Heart left ventricle (tissue), 16 donors: Measurements from ENCODE around the gene RELT. TPM values are rescaled to one million over a fixed set of nuclear protein-coding genes. Genes with fewer than 3 reads are reported as not detected.

Experiments used
- ATAC-seq, 4 donors: fragments of 200-7000 bp; cut with Tn5 transposase; one replicate each; pipeline ENCODE4 v1.9.1; 2020 to 2022; ENCODE audit warnings: moderate library complexity in 4 of 4, mild to moderate bottlenecking in 3 of 4, moderate number of reproducible peaks in 1 of 4
- DNase-seq, 5 donors: peaks; one replicate each; pipeline ENCODE4 v3.0.0-alpha.2; 2020
- H3K27ac ChIP-seq, 12 donors: fragments of 200-600 bp; sonication (generic) in 4 of 12; one replicate each; pipeline versions ENCODE4 v1.5.0 to v1.8.0; 2016 to 2022; ENCODE audit warnings: mild to moderate bottlenecking in 2 of 12
- H3K27me3 ChIP-seq, 9 donors: fragments of 200-600 bp; sonication (generic) in 2 of 9; one replicate each; pipeline versions ENCODE4 v1.5.1 to v1.8.0; 2016 to 2022; ENCODE audit warnings: mild to moderate bottlenecking in 3 of 9
- H3K36me3 ChIP-seq, 9 donors: fragments of 200-600 bp; sonication (generic) in 2 of 9; one replicate each; pipeline versions ENCODE4 v1.5.0 to v1.8.0; 2018 to 2022; ENCODE audit warnings: mild to moderate bottlenecking in 2 of 9
- H3K4me1 ChIP-seq, 12 donors: fragments of 200-600 bp; sonication (generic) in 4 of 12; one replicate each; pipeline versions ENCODE4 v1.5.0 to v1.8.0; 2016 to 2022; ENCODE audit warnings: mild to moderate bottlenecking in 3 of 12
- H3K4me3 ChIP-seq, 12 donors: fragments of 200-600 bp; sonication (generic) in 4 of 12; one replicate each; pipeline versions ENCODE4 v1.5.0 to v1.8.0; 2017 to 2022; ENCODE audit warnings: mild to moderate bottlenecking in 9 of 12, moderate library complexity in 4 of 12
- H3K9me3 ChIP-seq, 12 donors: fragments of 200-600 bp; sonication (generic) in 4 of 12; one replicate each; pipeline versions ENCODE4 v1.5.0 to v1.8.0; 2016 to 2022; ENCODE audit warnings: mild to moderate bottlenecking in 1 of 12
- POLR2A ChIP-seq, 2 donors: fragments of 450-650 bp; IDR thresholded peaks; one replicate each; pipeline ENCODE4 v1.6.1; 2017; ENCODE audit warnings: antibody characterized with exemption in 2 of 2, mild to moderate bottlenecking in 2 of 2, moderate library complexity in 2 of 2
- WGBS, 4 donors: extraction: QIAGEN DNeasy Blood & Tissue Kit in 2 of 4; methylation state at CpG; one replicate each; pipeline versions ENCODE4 v1.1.5 to v1.1.7; 2013 to 2018; 5-methylcytosine and 5-hydroxymethylcytosine counted together
- intact Hi-C, 10 donors: fragments of 100-400 bp; cut with DNase I; formaldehyde crosslinking; loops; one replicate each; pipeline versions ENCODE4 v1.11.1 to v1.14.2; 2022
- polyA plus RNA-seq, 2 donors: library from polyadenylated mRNA; stranded (reverse); fragments of 200-250 nt; gene quantifications; one replicate each; pipeline ENCODE4 v1.2.3, GENCODE V29; 2013
- total RNA-seq, 9 donors: library from RNA; depleted of rRNA in 2 of 9; stranded (reverse); fragments of >200 nt in 2 of 9; fragmentation: NEBNext Ultra II Directional in 3 of 9; extraction: Animal tissue kit (Norgen Biotek cat#: 25700) in 3 of 9; gene quantifications; one replicate each; pipeline versions ENCODE4 v1.1.0 to v1.2.4, GENCODE V29; 2016 to 2023
- TF ChIP-seq, protein P1 (sequence below), 12 donors: fragments of 200-600 bp; sonication (generic) in 4 of 12; IDR thresholded peaks; one replicate each; pipeline versions ENCODE4 v1.5.0 to v1.8.0; 2018 to 2022; ENCODE audit warnings: antibody characterized with exemption in 12 of 12, mild to moderate bottlenecking in 5 of 12
- donor health status: ischemic (EF 13 %, LVEDD 7.1; RV severe dilation, severe dysfunction).
- donor health status: healthy with polysubstance abuse.
- donor health status: DM: no; HTN: yes; CAD: no.
- donor health status: DM: no; HTN: no; CAD: no.
- donor health status: ischemic (EF 25% LVEDD 6.9; RV normal size, moderate dysfunction).
- donor health status: ischemic (EF 25% LVEDD 5.7; RV mildly dilated, moderate dysfunction).
- donor health status: healthy.
- donor health status: DM: yes; HTN: yes; CAD: no.
- donor health status: ischemic (EF 35%, LVEDD 5.7; RV mildly dilated, moderate dysfunction).
- donor health status: nonischemic (EF 11% LVEDD 7.7; RV severe dilation, severe dysfunction).
- donor health status: DM: yes; HTN: yes; CAD: no.
- donor health status: PGD.
- donor health status: ischemic (EF 29% LVEDD 5.4; RV normal size, mild dysfunction).
- donor health status: nonischemic (EF 23%, LVEDD 6.1; RV moderate dilation, normal function).

Gene RELT
- total and polyA plus RNA-seq, 11 donors: 1.0 to 13.9 (median 2.6) TPM

DNA sequence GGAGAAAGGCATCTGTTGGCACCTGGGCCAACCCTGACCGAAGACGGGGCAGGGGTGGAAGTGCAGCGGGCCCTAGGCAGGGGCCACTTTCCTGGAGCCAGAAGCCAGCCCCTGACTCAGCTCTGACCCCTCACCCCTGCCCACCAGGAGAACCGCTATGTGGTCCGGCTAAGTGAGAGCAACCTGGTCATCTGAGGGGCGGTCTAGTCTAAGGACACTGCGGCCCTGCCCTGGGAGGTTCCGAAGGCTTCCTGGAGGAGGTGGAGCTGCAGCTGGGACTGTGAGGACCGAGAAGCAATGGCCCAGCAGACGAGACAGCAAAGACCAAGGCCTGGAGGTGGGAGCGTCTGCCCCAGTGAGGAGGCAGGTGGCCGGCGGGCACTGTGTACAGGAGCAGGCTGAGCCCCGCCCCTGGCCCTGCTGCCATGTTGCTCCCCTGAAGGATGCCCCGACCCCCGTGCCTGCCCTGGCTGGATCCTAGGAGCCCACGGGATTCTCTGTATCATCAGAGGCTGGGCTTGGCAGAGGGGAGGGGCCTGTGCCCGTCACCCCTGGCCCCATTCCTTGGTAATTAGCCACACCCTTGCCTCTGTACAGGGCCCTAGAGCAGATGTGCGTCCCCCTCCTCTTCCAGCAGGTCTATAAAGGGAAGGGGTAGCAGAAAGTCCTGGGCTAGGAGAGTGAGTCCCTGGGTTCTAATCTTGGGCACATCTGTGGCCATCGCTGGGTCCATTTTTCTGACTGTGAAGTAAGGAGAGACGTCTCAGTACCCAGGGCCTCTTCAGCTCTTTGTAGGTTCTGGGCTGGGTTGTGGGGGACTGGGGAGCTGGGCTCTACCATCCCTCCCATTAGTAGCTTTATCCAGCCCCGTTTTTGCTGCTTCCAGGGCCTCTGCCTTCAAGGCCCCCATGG is 19.4 kb downstream of the RELT start:
- Histone ChIP-seq H3K9me3 (no peaks in the 10 kb centered on the region), H3K36me3 (peaks cover 0 to 81% (median 0%) of the 10 kb centered on the region in 9 donors), H3K27ac (no peak overlapping the region), H3K27me3 (no peaks in the 10 kb centered on the region), H3K4me3 (no peak overlapping the region), H3K4me1 (peaks cover 0 to 41% (median 17%) of the 10 kb centered on the region in 12 donors)
- no peak for TF ChIP-seq POLR2A (IDR thresholded peaks at IDR 0.05)
- TF ChIP-seq, protein P1, sequence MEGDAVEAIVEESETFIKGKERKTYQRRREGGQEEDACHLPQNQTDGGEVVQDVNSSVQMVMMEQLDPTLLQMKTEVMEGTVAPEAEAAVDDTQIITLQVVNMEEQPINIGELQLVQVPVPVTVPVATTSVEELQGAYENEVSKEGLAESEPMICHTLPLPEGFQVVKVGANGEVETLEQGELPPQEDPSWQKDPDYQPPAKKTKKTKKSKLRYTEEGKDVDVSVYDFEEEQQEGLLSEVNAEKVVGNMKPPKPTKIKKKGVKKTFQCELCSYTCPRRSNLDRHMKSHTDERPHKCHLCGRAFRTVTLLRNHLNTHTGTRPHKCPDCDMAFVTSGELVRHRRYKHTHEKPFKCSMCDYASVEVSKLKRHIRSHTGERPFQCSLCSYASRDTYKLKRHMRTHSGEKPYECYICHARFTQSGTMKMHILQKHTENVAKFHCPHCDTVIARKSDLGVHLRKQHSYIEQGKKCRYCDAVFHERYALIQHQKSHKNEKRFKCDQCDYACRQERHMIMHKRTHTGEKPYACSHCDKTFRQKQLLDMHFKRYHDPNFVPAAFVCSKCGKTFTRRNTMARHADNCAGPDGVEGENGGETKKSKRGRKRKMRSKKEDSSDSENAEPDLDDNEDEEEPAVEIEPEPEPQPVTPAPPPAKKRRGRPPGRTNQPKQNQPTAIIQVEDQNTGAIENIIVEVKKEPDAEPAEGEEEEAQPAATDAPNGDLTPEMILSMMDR (IDR thresholded peaks at IDR 0.05): no peak
- 90 to 98% (median 91%) methylated on average over 13 to 22 of the region's 22 CpGs for WGBS, 4 donors
- intact Hi-C loops: loop anchor here in 2 of 10 donors (2.0 to 5.0 kb wide), 2 partner anchors 88 to 99 kb away; partner anchors contain the start of gene ARHGEF17 (in 1 of the 2)
- DNase-seq (peak in 2 of 5 donors; percentile 25 to 58), ATAC-seq (no peak)

- Histone ChIP-seq H3K27me3 (no peaks in the 10 kb centered on the region), H3K36me3 (peaks cover 0 to 72% (median 0%) of the 10 kb centered on the region in 9 donors), H3K9me3 (no peaks in the 10 kb centered on the region), H3K4me3 (no peak overlapping the region), H3K4me1 (peaks cover 0 to 41% (median 17%) of the 10 kb centered on the region in 12 donors), H3K27ac (no peak overlapping the region)
- DNase-seq (no peak), ATAC-seq (no peak)
- intact Hi-C loops: loop anchor here in 1 of 10 donors (5.0 kb wide), 1 partner anchor 89 kb away; the partner anchor contains the start of gene ARHGEF17
- WGBS, 4 donors: 86 to 91% (median 88%) methylated on average over 6 of the region's 6 CpGs
- TF ChIP-seq, protein P1 (IDR thresholded peaks at IDR 0.05): no peak
- TF ChIP-seq POLR2A (IDR thresholded peaks at IDR 0.05): no peak
These were observed 20.2 kb downstream of the RELT start for GRCh38 chr11:73396251-73396930.

GRCh38 chr11:73396985-73397384 is 20.8 kb downstream of the RELT start:
- TF ChIP-seq POLR2A (IDR thresholded peaks at IDR 0.05): no peak
- TF ChIP-seq, protein P1 (IDR thresholded peaks at IDR 0.05): no peak
- intact Hi-C loops: loop anchor here in 1 of 10 donors (5.0 kb wide), 1 partner anchor 90 kb away; the partner anchor contains the start of gene ARHGEF17
- no peak overlapping the region for H3K27ac ChIP-seq
- DNase-seq (no peak), ATAC-seq (peak in 1 of 4 donors; percentile 18)
- H3K9me3 ChIP-seq: no peaks in the 10 kb centered on the region
- H3K27me3 ChIP-seq: no peaks in the 10 kb centered on the region
- H3K36me3 ChIP-seq: peaks cover 0 to 66% (median 0%) of the 10 kb centered on the region in 9 donors
- peaks cover 0 to 41% (median 17%) of the 10 kb centered on the region in 12 donors for H3K4me1 ChIP-seq
- 81 to 88% (median 84%) methylated on average over 7 of the region's 7 CpGs for WGBS, 4 donors
- no peak overlapping the region for H3K4me3 ChIP-seq
